Adrenal gland (tissue), 5 donors: ENCODE measurements around the gene ETV7.

ENCODE experiments used
- POLR2A ChIP-seq, 2 donors: fragments of 450-650 bp; IDR thresholded peaks; one replicate each; pipeline ENCODE4 v1.6.1; 2017; ENCODE audit warnings: antibody characterized with exemption in 2 of 2, mild to moderate bottlenecking in 2 of 2, moderate library complexity in 1 of 2
- TF ChIP-seq, protein P1 (sequence below), 6 experiments: fragments of 450-650 bp in 4 of 6; fragments of 200-600 bp in 2 of 6; sonication (generic) in 1 of 6; IDR thresholded peaks; 1 replicate in 5 of 6; 2 replicates in 1 of 6; pipeline versions ENCODE4 v1.5.1 to v1.8.0; 2016 to 2021; ENCODE audit warnings: antibody characterized with exemption in 6 of 6, mild to moderate bottlenecking in 2 of 6, moderate library complexity in 1 of 6
- donor health status: DM: no; HTN: no; CAD: no.

DNA sequence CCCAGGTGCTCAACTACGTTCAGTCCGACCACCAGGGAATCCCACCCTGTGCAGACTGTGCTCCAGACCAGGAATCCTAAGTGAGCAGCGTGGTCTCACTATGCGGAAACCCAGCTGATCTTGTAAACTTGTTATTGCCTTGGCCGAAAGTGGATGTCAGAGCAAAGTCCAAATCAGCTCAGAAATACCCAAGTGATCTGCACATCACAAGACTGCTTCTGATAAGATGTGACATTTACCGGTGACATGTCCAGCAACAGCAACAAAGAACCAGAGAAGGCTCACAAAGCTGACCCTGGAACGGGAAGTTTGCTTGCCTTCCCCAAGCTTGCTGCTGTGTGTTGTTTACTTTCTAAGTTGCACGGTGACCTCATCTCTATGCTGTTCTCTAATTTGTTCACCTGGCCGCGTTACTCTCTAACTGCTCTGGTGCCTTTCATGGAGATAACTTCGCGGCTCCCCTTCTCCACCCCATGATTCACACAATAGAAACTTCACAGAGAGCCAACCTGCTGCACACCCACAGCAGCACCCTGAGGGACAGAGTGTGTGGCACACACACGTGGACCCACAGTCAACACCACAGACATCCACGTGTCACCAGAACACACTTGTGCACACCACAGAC lies 52.5 kb downstream of the ETV7 start:
- TF ChIP-seq, protein P1, sequence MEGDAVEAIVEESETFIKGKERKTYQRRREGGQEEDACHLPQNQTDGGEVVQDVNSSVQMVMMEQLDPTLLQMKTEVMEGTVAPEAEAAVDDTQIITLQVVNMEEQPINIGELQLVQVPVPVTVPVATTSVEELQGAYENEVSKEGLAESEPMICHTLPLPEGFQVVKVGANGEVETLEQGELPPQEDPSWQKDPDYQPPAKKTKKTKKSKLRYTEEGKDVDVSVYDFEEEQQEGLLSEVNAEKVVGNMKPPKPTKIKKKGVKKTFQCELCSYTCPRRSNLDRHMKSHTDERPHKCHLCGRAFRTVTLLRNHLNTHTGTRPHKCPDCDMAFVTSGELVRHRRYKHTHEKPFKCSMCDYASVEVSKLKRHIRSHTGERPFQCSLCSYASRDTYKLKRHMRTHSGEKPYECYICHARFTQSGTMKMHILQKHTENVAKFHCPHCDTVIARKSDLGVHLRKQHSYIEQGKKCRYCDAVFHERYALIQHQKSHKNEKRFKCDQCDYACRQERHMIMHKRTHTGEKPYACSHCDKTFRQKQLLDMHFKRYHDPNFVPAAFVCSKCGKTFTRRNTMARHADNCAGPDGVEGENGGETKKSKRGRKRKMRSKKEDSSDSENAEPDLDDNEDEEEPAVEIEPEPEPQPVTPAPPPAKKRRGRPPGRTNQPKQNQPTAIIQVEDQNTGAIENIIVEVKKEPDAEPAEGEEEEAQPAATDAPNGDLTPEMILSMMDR (IDR thresholded peaks at IDR 0.05): no peak
- no peak for TF ChIP-seq POLR2A (IDR thresholded peaks at IDR 0.05)
